Measurements from ENCODE around the gene TFF1. TPM values are rescaled to one million over a fixed set of nuclear protein-coding genes. Genes with fewer than 3 reads are reported as not detected.

TFF1 gene
- total RNA-seq, 2 donors from 2014 or later: 3.0 to 66.4 TPM

- DNase-seq (peak in 1 of 4 donors; percentile 55), ATAC-seq (no peak)
- WGBS, 2 donors: 48 to 50% methylated on average over 3 of the region's 3 CpGs
- no peak overlapping the region for H3K27ac ChIP-seq
- no peaks in the 10 kb centered on the region for H3K9me3 ChIP-seq
- no peaks in the 10 kb centered on the region for H3K36me3 ChIP-seq (replicated peaks in 1 of 2; ENCODE audit: insufficient read depth in 1 of 2, low read depth in 2 of 2)
- intact Hi-C loops (cut with DNase I): no loop called here
- no peaks in the 10 kb centered on the region for H3K4me1 ChIP-seq
- H3K4me3 ChIP-seq: no peak overlapping the region
- TF ChIP-seq POLR2A (IDR thresholded peaks at IDR 0.05): no peak
- TF ChIP-seq, protein P1, sequence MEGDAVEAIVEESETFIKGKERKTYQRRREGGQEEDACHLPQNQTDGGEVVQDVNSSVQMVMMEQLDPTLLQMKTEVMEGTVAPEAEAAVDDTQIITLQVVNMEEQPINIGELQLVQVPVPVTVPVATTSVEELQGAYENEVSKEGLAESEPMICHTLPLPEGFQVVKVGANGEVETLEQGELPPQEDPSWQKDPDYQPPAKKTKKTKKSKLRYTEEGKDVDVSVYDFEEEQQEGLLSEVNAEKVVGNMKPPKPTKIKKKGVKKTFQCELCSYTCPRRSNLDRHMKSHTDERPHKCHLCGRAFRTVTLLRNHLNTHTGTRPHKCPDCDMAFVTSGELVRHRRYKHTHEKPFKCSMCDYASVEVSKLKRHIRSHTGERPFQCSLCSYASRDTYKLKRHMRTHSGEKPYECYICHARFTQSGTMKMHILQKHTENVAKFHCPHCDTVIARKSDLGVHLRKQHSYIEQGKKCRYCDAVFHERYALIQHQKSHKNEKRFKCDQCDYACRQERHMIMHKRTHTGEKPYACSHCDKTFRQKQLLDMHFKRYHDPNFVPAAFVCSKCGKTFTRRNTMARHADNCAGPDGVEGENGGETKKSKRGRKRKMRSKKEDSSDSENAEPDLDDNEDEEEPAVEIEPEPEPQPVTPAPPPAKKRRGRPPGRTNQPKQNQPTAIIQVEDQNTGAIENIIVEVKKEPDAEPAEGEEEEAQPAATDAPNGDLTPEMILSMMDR (IDR thresholded peaks at IDR 0.05): no peak
- no peaks in the 10 kb centered on the region for H3K27me3 ChIP-seq
Measured at GRCh38 chr21:42401154-42401553, 34.8 kb upstream of the TFF1 start.

DNA sequence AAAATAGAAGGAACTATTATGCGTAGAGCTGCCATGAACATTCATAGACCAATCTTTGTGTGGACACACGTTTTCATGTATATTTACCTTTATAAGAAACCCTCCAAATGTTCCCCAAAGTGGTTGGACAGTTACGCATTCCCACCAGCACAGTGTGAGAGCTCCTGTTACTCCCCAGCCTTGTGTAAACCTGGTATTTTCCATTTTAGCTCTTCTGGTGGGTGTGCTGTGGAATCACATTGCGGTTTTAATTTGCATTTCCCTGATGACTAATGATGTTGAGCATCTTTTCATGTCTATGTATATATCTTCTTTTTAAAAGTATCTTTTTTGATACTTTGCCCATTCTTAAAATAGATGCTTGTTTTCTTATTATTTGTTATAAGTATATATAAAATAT, 34.2 kb upstream of the TFF1 start:
- intact Hi-C loops (cut with DNase I): no loop called here

DNA sequence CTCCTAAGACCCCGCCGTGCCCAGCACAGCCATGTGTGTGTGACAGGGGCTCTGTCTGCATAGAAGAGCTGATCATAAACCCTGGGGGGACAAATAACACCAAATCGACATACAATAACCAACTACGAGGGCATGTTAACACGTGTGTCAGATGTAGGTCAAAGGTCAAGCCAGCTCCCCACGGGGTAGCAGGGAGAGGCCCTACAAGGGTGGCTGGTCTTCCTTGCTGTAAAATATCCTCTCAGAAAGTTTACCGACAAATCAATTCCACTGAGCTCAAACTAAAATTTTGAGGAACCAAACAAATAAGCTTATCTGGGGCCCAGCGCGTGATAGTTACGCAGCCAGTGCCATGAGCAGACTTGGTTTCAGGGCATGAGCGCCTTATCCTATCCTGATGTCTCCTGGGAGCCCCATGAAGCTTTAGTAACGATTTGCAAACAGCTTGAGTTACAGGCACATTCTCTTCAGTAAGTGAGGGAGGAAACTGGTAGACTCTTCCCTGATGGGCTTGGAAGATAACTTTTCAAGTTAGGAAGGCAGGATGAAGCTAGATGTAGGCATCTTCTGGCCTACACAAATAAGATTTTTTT, 32.2 kb upstream of the TFF1 start:
- DNase-seq (no peak), ATAC-seq (no peak)
- 68 to 74% methylated on average over 10 to 12 of the region's 12 CpGs for WGBS, 2 donors
- TF ChIP-seq, protein P1 (IDR thresholded peaks at IDR 0.05): no peak
- TF ChIP-seq POLR2A (IDR thresholded peaks at IDR 0.05): no peak
- Histone ChIP-seq H3K27me3 (no peaks in the 10 kb centered on the region), H3K9me3 (no peaks in the 10 kb centered on the region), H3K36me3 (replicated peaks in 1 of 2; ENCODE audit: insufficient read depth in 1 of 2, low read depth in 2 of 2) (no peaks in the 10 kb centered on the region), H3K4me3 (no peak overlapping the region), H3K4me1 (no peaks in the 10 kb centered on the region), H3K27ac (no peak overlapping the region)
- intact Hi-C loops (cut with DNase I): no loop called here

More for the DNA sequence above, 34.2 kb upstream of the TFF1 start:
- Histone ChIP-seq H3K4me3 (no peak overlapping the region), H3K36me3 (replicated peaks in 1 of 2; ENCODE audit: insufficient read depth in 1 of 2, low read depth in 2 of 2) (no peaks in the 10 kb centered on the region), H3K4me1 (no peaks in the 10 kb centered on the region), H3K27me3 (no peaks in the 10 kb centered on the region), H3K9me3 (no peaks in the 10 kb centered on the region), H3K27ac (no peak overlapping the region)
- 70 to 78% methylated on average over 4 of the region's 4 CpGs for WGBS, 2 donors
- ATAC-seq (no peak), DNase-seq (no peak)
- no peak for TF ChIP-seq POLR2A (IDR thresholded peaks at IDR 0.05)
- TF ChIP-seq, protein P1 (IDR thresholded peaks at IDR 0.05): no peak

GRCh38 chr21:42397746-42398394, 31.5 kb upstream of the TFF1 start:
- TF ChIP-seq, protein P1 (IDR thresholded peaks at IDR 0.05): no peak
- TF ChIP-seq POLR2A (IDR thresholded peaks at IDR 0.05): no peak
- Histone ChIP-seq H3K27me3 (no peaks in the 10 kb centered on the region), H3K4me3 (no peak overlapping the region)

More at GRCh38 chr21:42397746-42398394, 31.5 kb upstream of the TFF1 start:
- DNase-seq: no peak
- ATAC-seq: no peak
- H3K4me1 ChIP-seq: no peaks in the 10 kb centered on the region
- no peaks in the 10 kb centered on the region for H3K36me3 ChIP-seq (replicated peaks in 1 of 2; ENCODE audit: insufficient read depth in 1 of 2, low read depth in 2 of 2)
- no peak overlapping the region for H3K27ac ChIP-seq
- H3K9me3 ChIP-seq: no peaks in the 10 kb centered on the region
- 82 to 86% methylated on average over 14 of the region's 14 CpGs for WGBS, 2 donors
- intact Hi-C loops (cut with DNase I): no loop called here

All from body of pancreas (tissue), 4 donors.